ENCODE measurements around the gene RALGDS. TPM values are rescaled to one million over a fixed set of nuclear protein-coding genes. Genes with fewer than 3 reads are reported as not detected.

RALGDS gene
- total RNA-seq, 2 donors from 2014 or later, result 45.3 to 77.0 TPM

DNA sequence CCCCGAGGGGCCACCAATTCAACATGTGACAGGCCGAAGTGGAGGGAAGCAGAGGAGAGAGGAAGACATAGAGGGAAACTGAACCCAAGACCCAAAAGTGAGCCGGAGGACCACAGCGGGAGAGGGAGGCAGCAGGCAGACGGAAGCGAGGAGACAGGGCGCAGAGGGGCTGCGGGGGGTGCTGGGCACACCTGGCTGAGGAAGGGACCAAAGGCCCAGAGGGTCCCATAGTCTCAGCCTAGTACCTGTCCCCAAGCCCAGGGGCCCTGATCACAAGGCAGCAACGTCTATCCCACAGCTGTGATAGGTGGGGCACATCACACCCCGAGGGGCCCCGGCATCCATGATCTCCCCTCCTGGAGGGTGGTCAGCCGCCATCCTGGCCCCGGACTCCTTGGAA lies 7.1 kb upstream of the RALGDS start:
- peak overlapping the region in 1 of 2 donors; percentile 99 for H3K27ac Mint-ChIP-seq
- no peaks in the 10 kb centered on the region for H3K36me3 Mint-ChIP-seq
- no peak for DNase-seq (ENCODE audit: low spot score in 2 of 2)
- no peaks in the 10 kb centered on the region for H3K9me3 Mint-ChIP-seq
- ATAC-seq, result no peak

GRCh38 chr9:133127340-133127981 lies 6.4 kb upstream of the RALGDS start:
- Mint-ChIP-seq H3K27ac (peak overlapping the region; percentile 65 to 81), H3K36me3 (no peaks in the 10 kb centered on the region), H3K9me3 (no peaks in the 10 kb centered on the region)
- ATAC-seq (peak; percentile 25 to 47), DNase-seq (ENCODE audit: low spot score in 2 of 2) (no peak)

- peak overlapping the region; percentile 81 to 91 for H3K27ac Mint-ChIP-seq
- H3K36me3 Mint-ChIP-seq, result no peaks in the 10 kb centered on the region
- ATAC-seq, result no peak
- no peak for DNase-seq (ENCODE audit: low spot score in 2 of 2)
- no peaks in the 10 kb centered on the region for H3K9me3 Mint-ChIP-seq
Measured at GRCh38 chr9:133126697-133127339, 5.8 kb upstream of the RALGDS start.

DNA sequence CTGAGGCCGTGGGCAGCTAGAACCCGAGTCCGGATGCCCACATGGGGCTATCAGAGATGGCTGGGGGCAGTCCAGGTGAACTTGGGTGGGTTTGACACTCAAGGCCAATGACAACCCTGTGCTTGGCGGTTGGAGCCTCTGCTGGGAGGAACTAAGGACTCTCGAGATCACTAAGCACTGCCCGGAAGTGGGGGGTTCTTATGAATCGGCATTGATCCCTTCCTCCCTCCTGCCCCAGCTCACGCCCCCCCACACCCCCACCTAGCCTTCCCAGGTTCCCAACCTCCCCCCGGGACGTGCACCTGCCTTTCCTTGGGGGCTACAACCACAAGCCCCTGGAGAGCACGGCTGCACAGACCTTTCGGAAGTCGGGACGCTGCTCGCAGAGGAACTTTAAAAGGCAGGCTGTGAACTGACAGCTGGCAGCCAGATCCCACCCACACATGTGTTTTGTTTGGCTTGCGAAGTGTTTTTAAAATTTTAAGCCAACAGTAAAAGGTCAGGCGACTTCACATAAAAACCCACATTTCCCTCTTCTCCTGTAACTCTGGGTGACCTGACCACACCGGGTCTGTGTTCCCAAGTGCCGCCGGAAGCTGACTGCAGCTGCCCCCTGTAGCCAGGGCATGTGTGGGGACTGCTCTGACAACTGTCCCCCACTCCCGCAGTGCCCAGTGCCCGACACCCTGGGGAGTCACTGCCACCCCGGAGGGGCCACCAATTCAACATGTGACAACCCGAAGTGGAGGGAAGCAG lies 5.1 kb upstream of the RALGDS start:
- DNase-seq (ENCODE audit: low spot score in 2 of 2) (no peak), ATAC-seq (peak in 1 of 2 donors; percentile 21)
- Mint-ChIP-seq H3K27ac (peak overlapping the region; percentile 81 to 91), H3K9me3 (no peaks in the 10 kb centered on the region), H3K36me3 (no peaks in the 10 kb centered on the region)

DNA sequence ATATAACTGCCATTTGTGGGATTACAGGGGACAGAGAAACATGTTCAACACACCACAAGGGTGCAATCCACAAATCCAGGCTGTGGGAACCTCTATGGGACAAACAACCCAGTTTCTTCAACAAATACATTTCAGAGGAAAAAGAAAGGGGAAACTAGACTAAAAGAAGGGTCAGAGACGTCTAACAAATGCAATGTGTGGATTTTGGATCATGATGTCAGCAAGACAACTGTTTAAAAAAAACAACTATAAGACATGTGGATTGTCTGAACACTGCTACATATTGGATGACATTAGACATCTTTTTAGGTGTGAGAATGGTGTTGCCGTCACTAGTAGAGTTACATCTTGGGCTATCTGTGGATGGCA lies 3.9 kb upstream of the RALGDS start:
- Mint-ChIP-seq H3K36me3 (no peaks in the 10 kb centered on the region), H3K9me3 (no peaks in the 10 kb centered on the region), H3K27ac (peak overlapping the region; percentile 21 to 30)
- DNase-seq (ENCODE audit: low spot score in 2 of 2) (no peak), ATAC-seq (no peak)

DNA sequence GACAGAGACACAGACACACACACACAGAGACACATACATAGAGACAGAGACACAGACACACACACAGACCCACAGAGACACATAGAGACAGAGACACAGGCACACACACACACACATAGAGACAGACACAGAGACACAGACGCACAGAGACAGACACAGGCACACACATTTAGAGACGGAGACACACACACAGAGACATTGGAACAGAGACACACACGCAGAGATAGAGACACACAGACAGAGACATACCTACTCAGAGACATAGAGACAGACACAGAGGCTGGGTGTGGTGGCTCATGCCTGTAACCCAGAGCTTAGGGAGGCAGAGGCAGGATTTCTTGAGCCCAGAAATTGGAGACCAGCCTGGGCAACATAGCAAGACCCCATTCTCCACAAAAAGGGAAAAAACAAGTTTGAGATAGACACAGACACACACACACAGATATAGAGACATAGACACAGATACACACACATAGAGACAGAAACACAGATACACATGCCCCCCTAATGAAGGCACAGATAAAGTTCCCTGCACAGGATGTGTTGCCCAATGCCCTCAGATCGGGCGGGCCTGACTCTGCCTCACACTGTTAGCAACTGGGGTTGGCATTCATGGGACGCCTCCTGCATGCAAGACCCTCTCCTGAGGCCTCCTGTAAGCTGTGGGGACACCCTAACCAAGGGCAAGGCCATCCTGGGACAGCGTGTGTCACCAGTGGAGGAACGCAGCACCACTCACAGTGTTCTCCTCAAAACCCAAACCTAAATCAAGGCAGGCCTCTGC lies 3.3 kb upstream of the RALGDS start:
- ATAC-seq (no peak), DNase-seq (ENCODE audit: low spot score in 2 of 2) (no peak)
- peak overlapping the region in 1 of 2 donors; percentile 21 for H3K27ac Mint-ChIP-seq
- no peaks in the 10 kb centered on the region for H3K9me3 Mint-ChIP-seq
- H3K36me3 Mint-ChIP-seq, result no peaks in the 10 kb centered on the region

GRCh38 chr9:133122935-133123611 lies 2.0 kb upstream of the RALGDS start:
- Mint-ChIP-seq H3K9me3 (no peaks in the 10 kb centered on the region), H3K27ac (peak overlapping the region in 1 of 2 donors; percentile 84), H3K36me3 (no peaks in the 10 kb centered on the region)
- DNase-seq (ENCODE audit: low spot score in 2 of 2), result no peak
- ATAC-seq, result no peak

GRCh38 chr9:133122605-133122934 lies 1.5 kb upstream of the RALGDS start:
- no peaks in the 10 kb centered on the region for H3K36me3 Mint-ChIP-seq
- no peak for ATAC-seq

GRCh38 chr9:133121915-133122550 lies 993 bp upstream of the RALGDS start:
- DNase-seq (ENCODE audit: low spot score in 2 of 2) (no peak), ATAC-seq (no peak)
- Mint-ChIP-seq H3K9me3 (no peaks in the 10 kb centered on the region), H3K27ac (peak overlapping the region; percentile 82 to 97), H3K36me3 (no peaks in the 10 kb centered on the region)

More at GRCh38 chr9:133122605-133122934, 1.5 kb upstream of the RALGDS start:
- H3K9me3 Mint-ChIP-seq, result no peaks in the 10 kb centered on the region
- H3K27ac Mint-ChIP-seq, result peak overlapping the region in 1 of 2 donors; percentile 84
- DNase-seq (ENCODE audit: low spot score in 2 of 2), result no peak

DNA sequence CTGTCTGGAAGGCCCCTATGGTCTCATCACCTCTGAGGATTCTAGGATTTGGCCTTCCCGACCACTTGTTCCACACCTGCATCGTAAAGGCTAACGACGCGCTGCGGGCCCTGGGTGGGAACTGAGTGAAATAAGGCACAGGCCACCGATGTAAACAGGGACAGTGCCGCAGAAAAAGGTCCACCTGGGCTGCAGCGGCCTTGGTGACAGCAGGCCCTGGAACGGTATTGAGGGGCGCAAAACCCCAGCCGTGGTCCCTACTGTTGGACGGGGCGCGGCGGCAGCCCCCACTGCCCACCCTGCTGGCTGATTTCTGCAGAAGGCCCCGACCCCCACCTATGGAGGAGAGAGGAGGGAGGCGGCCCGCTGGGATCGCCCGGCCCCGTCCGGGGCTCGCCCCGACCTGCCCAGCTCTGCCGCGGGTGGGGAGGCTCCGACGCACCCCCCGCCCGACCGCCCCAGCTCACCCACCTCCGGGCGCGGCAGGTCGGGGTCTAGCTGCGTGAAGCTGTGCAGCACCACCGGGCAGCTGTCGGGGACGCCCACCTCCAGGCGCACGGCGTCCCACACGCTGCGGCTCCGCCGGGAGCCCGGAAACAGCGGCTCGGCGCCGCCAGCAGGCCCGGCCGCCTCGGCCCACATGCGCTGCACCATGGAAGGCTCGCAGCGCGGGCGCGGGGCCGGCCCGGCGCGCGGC lies 391 bp downstream of the RALGDS start:
- ATAC-seq, result no peak
- Mint-ChIP-seq H3K36me3 (no peaks in the 10 kb centered on the region), H3K27ac (peak overlapping the region; percentile 43 to 86), H3K9me3 (no peaks in the 10 kb centered on the region)
- DNase-seq (ENCODE audit: low spot score in 2 of 2), result no peak

DNA sequence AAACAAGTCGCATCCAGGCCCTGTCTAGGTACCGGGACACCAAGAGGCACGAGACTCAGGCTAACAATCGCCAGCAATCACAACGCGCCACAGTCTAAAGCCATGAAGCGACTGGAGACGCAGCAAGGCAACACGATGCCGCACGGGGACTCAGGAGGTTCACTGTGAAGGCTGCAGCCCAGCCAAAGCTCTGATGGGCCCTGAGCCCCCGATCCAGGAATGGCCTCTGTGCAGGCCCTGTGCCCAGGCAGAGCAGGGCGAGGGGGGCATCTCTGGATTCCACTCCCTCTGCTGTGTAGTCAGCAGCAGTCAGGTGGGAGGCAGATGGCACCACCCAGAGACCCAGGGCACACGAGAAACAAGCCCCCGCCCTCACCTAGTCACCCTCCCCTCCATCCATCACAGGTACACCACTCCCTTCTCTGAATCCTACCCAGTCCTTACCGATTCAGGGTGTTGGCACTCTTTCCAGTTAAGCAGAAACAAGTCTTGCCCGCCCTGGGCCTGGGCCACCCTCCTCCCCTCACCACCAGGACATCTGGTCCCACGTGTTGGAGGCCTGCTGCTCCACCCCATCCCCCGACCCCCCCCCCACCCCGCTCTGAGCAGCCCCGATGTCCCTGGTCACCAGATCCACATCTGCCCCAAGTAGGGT lies 1.1 kb downstream of the RALGDS start:
- DNase-seq (ENCODE audit: low spot score in 2 of 2) (no peak), ATAC-seq (no peak)
- no peaks in the 10 kb centered on the region for H3K36me3 Mint-ChIP-seq
- no peaks in the 10 kb centered on the region for H3K9me3 Mint-ChIP-seq
- peak overlapping the region; percentile 43 to 79 for H3K27ac Mint-ChIP-seq

- no peak for DNase-seq (ENCODE audit: low spot score in 2 of 2)
- ATAC-seq, result no peak
- Mint-ChIP-seq H3K36me3 (no peaks in the 10 kb centered on the region), H3K9me3 (no peaks in the 10 kb centered on the region), H3K27ac (peak overlapping the region; percentile 29 to 52)
Measured at GRCh38 chr9:133119103-133119845, 1.8 kb downstream of the RALGDS start.

DNA sequence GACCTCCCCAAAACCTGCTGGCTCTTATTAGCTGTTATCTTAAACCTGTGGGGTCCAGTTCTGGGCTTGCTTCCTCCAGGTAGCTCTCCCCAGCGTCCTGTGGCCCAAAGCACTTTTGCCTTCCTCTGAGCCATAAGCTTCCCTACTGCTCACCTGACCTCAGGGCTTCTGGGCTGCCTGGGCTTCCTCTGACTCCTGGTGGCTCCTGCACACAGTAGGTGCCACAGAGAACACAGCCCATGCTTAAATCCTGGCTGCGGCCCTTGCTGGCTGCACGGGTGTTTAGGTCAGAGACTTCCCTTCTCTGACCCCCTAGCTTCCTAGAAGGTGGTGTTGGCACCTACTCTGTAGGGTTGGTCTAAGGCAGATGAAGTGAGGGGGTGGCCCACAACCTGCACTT lies 2.5 kb downstream of the RALGDS start:
- H3K36me3 Mint-ChIP-seq, result no peaks in the 10 kb centered on the region
- no peak for ATAC-seq
- no peak for DNase-seq (ENCODE audit: low spot score in 2 of 2)
- H3K27ac Mint-ChIP-seq, result peak overlapping the region; percentile 29 to 52
- no peaks in the 10 kb centered on the region for H3K9me3 Mint-ChIP-seq

- Mint-ChIP-seq H3K36me3 (no peaks in the 10 kb centered on the region), H3K27ac (no peak overlapping the region)
Measured at GRCh38 chr9:133118179-133118520, 2.9 kb downstream of the RALGDS start.

More at GRCh38 chr9:133118179-133118520, 2.9 kb downstream of the RALGDS start:
- H3K9me3 Mint-ChIP-seq, result no peaks in the 10 kb centered on the region
- ATAC-seq (no peak), DNase-seq (ENCODE audit: low spot score in 2 of 2) (no peak)

Measured in activated naive CD4-positive, alpha-beta T cell treated with anti-CD3 and anti-CD28 coated beads, Interleukin-2, amount 50 U/mL, for 72 hours (primary cell).